Thoracic aorta (tissue), 2 donors: Measurements from ENCODE around the gene CRHR2. TPM values are rescaled to one million over a fixed set of nuclear protein-coding genes. Genes with fewer than 3 reads are reported as not detected.

Experiments
- ATAC-seq: fragments of 150-250 bp; one replicate; pipeline ENCODE4 v1.8.0; 2017; ENCODE audit warnings: low read depth; ENCODE audit not compliant: insufficient number of reproducible peaks, low FRiP score
- DNase-seq: peaks from one replicate; pipeline ENCODE4 v3.0.0-alpha.2; 2020; ENCODE audit warnings: low spot score
- H3K27ac ChIP-seq, 2 donors: fragments of 200-600 bp; sonication (generic); 1 replicate in 1 of 2; 2 replicates in 1 of 2; pipeline ENCODE4 v1.5.1; 2016; ENCODE audit warnings: mild to moderate bottlenecking in 2 of 2, moderate library complexity in 2 of 2
- H3K27me3 ChIP-seq: fragments of 200-600 bp; sonication (generic); replicated peaks from 2 replicates; pipeline ENCODE4 v1.6.0; 2016; ENCODE audit warnings: mild to moderate bottlenecking; ENCODE audit not compliant: insufficient read depth
- H3K36me3 ChIP-seq: fragments of 200-600 bp; sonication (generic); one replicate; pipeline ENCODE4 v1.5.1; 2016
- H3K4me1 ChIP-seq, 2 donors: fragments of 200-600 bp; sonication (generic); 1 replicate in 1 of 2; 2 replicates in 1 of 2; pipeline versions ENCODE4 v1.5.1 to v1.6.0; 2016; ENCODE audit warnings: low read depth in 2 of 2, mild to moderate bottlenecking in 1 of 2; ENCODE audit not compliant: control insufficient read depth in 1 of 2
- H3K4me3 ChIP-seq: fragments of 200-600 bp; sonication (generic); 2 replicates; pipeline ENCODE4 v1.5.1; 2016; ENCODE audit warnings: mild to moderate bottlenecking
- H3K9me3 ChIP-seq: fragments of 200-600 bp; sonication (generic); 2 replicates; pipeline ENCODE4 v1.5.1; 2016
- total RNA-seq, 2 donors: library from RNA; depleted of rRNA; stranded (reverse); fragments of >200 nt; gene quantifications; one replicate each; pipeline versions ENCODE4 v1.1.0 to v1.2.3, GENCODE V29; 2016
- TF ChIP-seq, protein P1 (sequence below): fragments of 200-600 bp; sonication (generic); IDR thresholded peaks from one replicate; pipeline ENCODE4 v1.5.1; 2019; ENCODE audit warnings: antibody characterized with exemption

The CRHR2 gene
- total RNA-seq, 2 donors from 2014 or later: 0.21 TPM; not detected in 1

DNA sequence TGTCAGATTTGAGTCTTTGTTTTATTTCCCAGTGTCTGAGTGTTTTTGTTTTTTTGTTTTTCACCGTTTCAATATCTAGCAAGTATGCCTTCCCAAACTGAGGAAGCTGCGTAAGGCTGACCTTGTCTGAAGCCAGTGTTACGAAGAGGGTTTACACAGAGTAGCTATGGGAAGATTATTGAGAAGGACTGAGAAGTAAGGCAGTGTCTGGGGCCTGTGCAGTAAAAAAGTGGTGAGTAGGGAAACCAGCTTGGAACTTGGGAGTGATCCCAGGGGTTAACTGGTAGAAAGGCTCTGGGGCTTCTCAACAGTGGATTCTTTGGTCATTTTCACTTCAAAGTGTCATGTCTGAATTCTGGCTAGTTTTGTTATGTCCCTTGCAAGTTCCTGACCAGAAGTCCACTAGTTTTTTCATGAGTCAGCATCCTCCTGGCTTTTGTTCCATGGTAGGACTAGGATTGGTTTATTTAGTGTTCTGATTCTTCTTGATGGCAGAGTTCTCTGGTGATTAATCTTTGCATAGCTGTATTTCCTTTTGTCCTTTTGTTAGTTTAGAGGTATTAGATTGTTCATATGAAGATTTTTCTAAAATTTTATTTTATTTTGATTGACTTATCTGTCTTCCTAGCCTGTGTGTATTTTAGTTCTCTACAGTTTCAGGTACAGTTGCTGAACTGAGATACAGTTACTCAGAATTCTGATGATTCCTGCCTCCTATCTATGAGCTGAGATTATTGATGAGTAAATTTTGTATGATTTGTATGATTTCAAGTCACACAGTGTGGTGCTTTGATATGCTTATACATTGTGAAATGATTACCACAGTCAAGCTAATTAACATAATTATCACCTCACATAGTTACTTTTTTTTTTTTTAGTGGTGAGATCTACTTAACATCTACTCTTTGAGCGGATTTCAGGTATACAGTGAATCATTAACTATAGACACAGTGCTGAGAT is 68.6 kb downstream of the CRHR2 start:
- peaks cover 38% of the 10 kb centered on the region for H3K36me3 ChIP-seq
- TF ChIP-seq, protein P1, sequence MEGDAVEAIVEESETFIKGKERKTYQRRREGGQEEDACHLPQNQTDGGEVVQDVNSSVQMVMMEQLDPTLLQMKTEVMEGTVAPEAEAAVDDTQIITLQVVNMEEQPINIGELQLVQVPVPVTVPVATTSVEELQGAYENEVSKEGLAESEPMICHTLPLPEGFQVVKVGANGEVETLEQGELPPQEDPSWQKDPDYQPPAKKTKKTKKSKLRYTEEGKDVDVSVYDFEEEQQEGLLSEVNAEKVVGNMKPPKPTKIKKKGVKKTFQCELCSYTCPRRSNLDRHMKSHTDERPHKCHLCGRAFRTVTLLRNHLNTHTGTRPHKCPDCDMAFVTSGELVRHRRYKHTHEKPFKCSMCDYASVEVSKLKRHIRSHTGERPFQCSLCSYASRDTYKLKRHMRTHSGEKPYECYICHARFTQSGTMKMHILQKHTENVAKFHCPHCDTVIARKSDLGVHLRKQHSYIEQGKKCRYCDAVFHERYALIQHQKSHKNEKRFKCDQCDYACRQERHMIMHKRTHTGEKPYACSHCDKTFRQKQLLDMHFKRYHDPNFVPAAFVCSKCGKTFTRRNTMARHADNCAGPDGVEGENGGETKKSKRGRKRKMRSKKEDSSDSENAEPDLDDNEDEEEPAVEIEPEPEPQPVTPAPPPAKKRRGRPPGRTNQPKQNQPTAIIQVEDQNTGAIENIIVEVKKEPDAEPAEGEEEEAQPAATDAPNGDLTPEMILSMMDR: no peak

GRCh38 chr7:30612658-30613265 is 69.5 kb downstream of the CRHR2 start:
- TF ChIP-seq, protein P1: no peak
- Histone ChIP-seq H3K27ac (no peak overlapping the region), H3K36me3 (peaks cover 38% of the 10 kb centered on the region), H3K4me1 (no peaks in the 10 kb centered on the region), H3K27me3 (no peaks in the 10 kb centered on the region), H3K9me3 (no peaks in the 10 kb centered on the region), H3K4me3 (no peak overlapping the region)
- DNase-seq (no peak), ATAC-seq (no peak)

More for the DNA sequence above, 68.6 kb downstream of the CRHR2 start:
- DNase-seq (no peak), ATAC-seq (no peak)
- Histone ChIP-seq H3K4me1 (no peaks in the 10 kb centered on the region), H3K9me3 (no peaks in the 10 kb centered on the region), H3K27ac (no peak overlapping the region), H3K27me3 (no peaks in the 10 kb centered on the region), H3K4me3 (no peak overlapping the region)

DNA sequence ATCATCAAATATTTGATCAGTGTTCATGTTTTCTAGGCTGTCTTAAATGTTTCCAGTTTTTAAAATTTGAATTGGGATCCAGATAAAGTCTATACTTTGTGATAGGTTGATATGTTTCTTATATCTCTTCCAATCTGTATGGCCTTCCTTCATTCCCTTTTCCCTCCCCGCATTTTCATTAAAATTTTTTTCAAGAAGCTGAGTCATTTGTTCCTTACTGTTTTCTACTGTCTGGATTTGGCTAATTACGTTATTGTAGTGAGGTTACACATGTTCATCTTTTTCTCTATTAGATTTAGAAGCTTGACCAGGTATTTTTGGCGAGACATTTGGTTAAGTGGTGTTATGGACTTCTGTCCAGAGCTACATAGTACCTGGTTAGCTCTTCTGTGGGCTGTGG is 76.4 kb downstream of the CRHR2 start:
- no peaks in the 10 kb centered on the region for H3K27me3 ChIP-seq
- DNase-seq (no peak), ATAC-seq (no peak)
- H3K36me3 ChIP-seq: peaks cover 34% of the 10 kb centered on the region
- H3K4me1 ChIP-seq: no peaks in the 10 kb centered on the region
- TF ChIP-seq, protein P1: no peak
- H3K4me3 ChIP-seq: no peak overlapping the region
- no peaks in the 10 kb centered on the region for H3K9me3 ChIP-seq
- no peak overlapping the region for H3K27ac ChIP-seq

- ATAC-seq (no peak), DNase-seq (no peak)
- H3K27ac ChIP-seq: no peak overlapping the region
- no peaks in the 10 kb centered on the region for H3K27me3 ChIP-seq
- H3K4me3 ChIP-seq: no peak overlapping the region
- H3K9me3 ChIP-seq: no peaks in the 10 kb centered on the region
- no peaks in the 10 kb centered on the region for H3K4me1 ChIP-seq
- TF ChIP-seq, protein P1: no peak
- peaks cover 36% of the 10 kb centered on the region for H3K36me3 ChIP-seq
These were observed 77.4 kb downstream of the CRHR2 start for GRCh38 chr7:30604901-30605300.

Other genes with a start within 250 kb of the CRHR2 start
- 10 to 100 TPM; 16.2 to 47.0 TPM for gene NOD1, start 203.7 kb downstream of the CRHR2 start, total RNA-seq
- gene GGCT, start 177.6 kb downstream of the CRHR2 start, total RNA-seq: 10 to 100 TPM; 11.8 to 24.6 TPM
- 10 to 100 TPM; 76.5 to 81.6 TPM for gene GARS1, start 87.6 kb downstream of the CRHR2 start, total RNA-seq
- gene INMT, start 69.7 kb upstream of the CRHR2 start, total RNA-seq: 100 to 1,000 TPM; 137 to 243 TPM
- 10 to 100 TPM; 32.0 to 44.0 TPM for gene MINDY4, start 89.0 kb upstream of the CRHR2 start, total RNA-seq
- gene AQP1, start 229.4 kb upstream of the CRHR2 start, total RNA-seq: 1,000 to 10,000 TPM; 1,262 to 1,768 TPM